ENCODE results near the gene MAD1L1.

DNA sequence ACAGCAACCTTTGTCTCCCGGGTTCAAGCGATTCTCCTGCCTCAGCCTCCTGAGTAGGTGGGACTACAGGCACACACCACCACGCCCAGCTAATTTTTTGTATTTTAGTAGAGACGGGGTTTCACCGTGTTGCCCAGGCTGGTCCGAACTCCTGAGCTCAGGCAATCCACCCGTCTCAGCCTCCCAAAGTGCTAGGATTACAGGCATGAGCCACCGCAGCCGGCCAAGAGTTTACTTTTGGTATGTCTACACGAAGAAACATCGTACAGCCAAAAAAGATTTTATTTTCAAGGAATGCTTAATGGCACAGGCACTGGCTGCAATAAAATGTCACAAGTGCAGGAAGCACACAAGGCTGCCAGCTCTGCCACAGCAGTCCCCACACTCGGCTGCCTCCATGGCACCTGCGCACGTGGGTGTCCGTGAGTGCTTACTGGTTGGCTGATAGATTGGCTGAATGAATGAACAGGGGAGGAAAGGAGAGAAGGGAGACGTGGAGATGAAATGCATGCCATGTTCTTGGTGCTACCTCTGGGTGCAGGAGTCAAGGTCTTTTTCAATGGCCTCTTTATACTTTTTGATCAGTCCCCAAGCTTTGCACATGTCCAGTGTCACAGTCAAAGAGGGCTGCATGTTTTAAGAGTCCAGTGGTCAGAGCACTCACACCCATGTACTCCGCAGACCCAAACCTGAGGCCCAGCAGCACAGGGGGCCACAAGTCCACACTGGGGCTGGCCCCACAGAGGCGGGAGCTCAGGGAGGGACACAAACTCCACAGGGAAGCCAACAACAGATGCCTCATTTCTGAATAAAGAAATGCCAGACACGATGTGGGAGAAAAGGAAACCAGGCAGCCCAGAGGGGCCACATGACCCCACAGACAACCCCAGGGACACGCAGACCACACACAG, 198.2 kb downstream of the MAD1L1 start:
- TF ChIP-seq, protein P1, sequence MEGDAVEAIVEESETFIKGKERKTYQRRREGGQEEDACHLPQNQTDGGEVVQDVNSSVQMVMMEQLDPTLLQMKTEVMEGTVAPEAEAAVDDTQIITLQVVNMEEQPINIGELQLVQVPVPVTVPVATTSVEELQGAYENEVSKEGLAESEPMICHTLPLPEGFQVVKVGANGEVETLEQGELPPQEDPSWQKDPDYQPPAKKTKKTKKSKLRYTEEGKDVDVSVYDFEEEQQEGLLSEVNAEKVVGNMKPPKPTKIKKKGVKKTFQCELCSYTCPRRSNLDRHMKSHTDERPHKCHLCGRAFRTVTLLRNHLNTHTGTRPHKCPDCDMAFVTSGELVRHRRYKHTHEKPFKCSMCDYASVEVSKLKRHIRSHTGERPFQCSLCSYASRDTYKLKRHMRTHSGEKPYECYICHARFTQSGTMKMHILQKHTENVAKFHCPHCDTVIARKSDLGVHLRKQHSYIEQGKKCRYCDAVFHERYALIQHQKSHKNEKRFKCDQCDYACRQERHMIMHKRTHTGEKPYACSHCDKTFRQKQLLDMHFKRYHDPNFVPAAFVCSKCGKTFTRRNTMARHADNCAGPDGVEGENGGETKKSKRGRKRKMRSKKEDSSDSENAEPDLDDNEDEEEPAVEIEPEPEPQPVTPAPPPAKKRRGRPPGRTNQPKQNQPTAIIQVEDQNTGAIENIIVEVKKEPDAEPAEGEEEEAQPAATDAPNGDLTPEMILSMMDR (conservative IDR thresholded peaks at IDR 0.05 in 1 of 2, IDR thresholded peaks at IDR 0.05 in 1 of 2; ENCODE audit: low read depth in 1 of 2, low read length in 2 of 2) = no peak
- TF ChIP-seq EZH2 (IDR thresholded peaks at IDR 0.05; ENCODE audit: low read length, missing control alignments) = no peak

All from fibroblast of lung (primary cell).